ENCODE results near the gene NUCKS1. TPM values are rescaled to one million over a fixed set of nuclear protein-coding genes. Genes with fewer than 3 reads are reported as not detected.

The NUCKS1 gene
- total and polyA plus RNA-seq, 7 experiments from 2014 or later, result 12.5 to 164 (median 117) TPM

GRCh38 chr1:205783433-205783795 is 33.4 kb upstream of the NUCKS1 start:
- Mint-ChIP-seq H3K4me3 (no peak overlapping the region), H3K27me3 (no peaks in the 10 kb centered on the region), H3K27ac (no peak overlapping the region), H3K4me1 (peaks cover 6 to 16% (median 10%) of the 10 kb centered on the region in 7 donors), H3K36me3 (peaks cover 0 to 8% (median 0%) of the 10 kb centered on the region in 5 donors), H3K9me3 (no peaks in the 10 kb centered on the region)
- Histone ChIP-seq H3K4me3 (ENCODE audit: low read length) (no peak overlapping the region), H3K4me1 (ENCODE audit: control insufficient read depth in 2 of 2, insufficient read depth in 2 of 2, low read length in 2 of 2) (peaks cover 0 to 8% of the 10 kb centered on the region in 2 donors), H3K27ac (ENCODE audit: low read depth, low read length) (no peak overlapping the region), H3K36me3 (ENCODE audit: control insufficient read depth in 2 of 3, insufficient read depth in 3 of 3, low read length in 3 of 3) (no peaks in the 10 kb centered on the region), H3K27me3 (ENCODE audit: control insufficient read depth in 2 of 2, insufficient read depth in 2 of 2, low read length in 2 of 2) (no peaks in the 10 kb centered on the region), H3K9me3 (ENCODE audit: control insufficient read depth in 2 of 3, low read length in 3 of 3) (no peaks in the 10 kb centered on the region)
- CTCF ChIA-PET, result interaction anchor here (1.0 to 2.3 kb wide), 4 partner anchors 12 to 194 kb away, joined by 3 to 43 read pairs (median 8); no protein-coding TSS in a partner anchor
- intact Hi-C loops (cut with micrococcal nuclease), result loop anchor here in 1 of 2 donors (2.0 kb wide), 1 partner anchor 35 kb away; no protein-coding TSS in a partner anchor
- ATAC-seq (no peak), DNase-seq (no peak)
- POLR2A ChIA-PET, result interaction anchor here (1.4 to 1.5 kb wide), 2 partner anchors 125 to 152 kb away, joined by 5 to 8 read pairs; partner anchors contain the start of gene ELK4

DNA sequence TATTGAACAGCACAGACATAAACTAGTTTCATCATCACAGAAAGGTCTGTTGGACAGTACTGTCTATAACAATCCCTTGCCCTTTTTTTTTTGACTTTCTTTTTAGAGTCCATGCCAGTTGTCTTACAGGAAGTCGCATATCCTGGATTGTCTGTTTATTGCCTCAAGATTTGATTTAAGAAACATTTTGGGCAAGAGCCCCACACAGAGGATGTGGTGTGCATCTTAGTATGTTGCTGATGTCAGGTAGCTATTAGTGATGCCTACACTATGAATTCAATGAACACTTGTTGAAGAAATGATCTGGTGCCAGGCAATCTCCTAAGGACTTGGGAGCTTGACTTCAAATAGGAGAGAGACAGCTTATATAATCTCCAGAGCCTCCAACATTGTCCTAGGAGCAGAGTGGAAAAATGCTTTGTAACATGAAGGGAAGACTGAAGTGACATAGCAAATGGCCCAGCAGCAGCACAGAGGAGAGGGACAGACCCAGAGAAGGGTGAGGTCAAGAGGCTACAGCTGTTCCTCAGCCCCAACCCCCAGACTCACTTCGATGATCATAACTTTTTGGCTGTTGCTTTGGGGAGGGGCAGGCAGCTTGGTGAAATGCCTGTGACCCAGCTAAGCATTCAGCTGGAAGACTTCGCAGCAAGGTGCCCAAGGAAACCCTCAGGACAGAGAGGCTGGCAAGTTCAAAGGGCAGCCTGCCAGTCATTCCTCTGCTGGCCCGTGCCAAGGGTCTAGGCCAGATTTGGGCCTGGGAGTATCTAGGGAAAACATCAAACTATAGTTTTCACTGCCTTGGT is 32.8 kb upstream of the NUCKS1 start:
- Histone ChIP-seq H3K36me3 (ENCODE audit: control insufficient read depth in 2 of 3, insufficient read depth in 3 of 3, low read length in 3 of 3) (no peaks in the 10 kb centered on the region), H3K4me3 (ENCODE audit: low read length) (no peak overlapping the region), H3K27ac (ENCODE audit: low read depth, low read length) (no peak overlapping the region), H3K27me3 (ENCODE audit: control insufficient read depth in 2 of 2, insufficient read depth in 2 of 2, low read length in 2 of 2) (no peaks in the 10 kb centered on the region), H3K9me3 (ENCODE audit: control insufficient read depth in 2 of 3, low read length in 3 of 3) (no peaks in the 10 kb centered on the region), H3K4me1 (ENCODE audit: control insufficient read depth in 2 of 2, insufficient read depth in 2 of 2, low read length in 2 of 2) (peaks cover 0 to 8% of the 10 kb centered on the region in 2 donors)
- intact Hi-C loops (cut with micrococcal nuclease), result loop anchor here (1.0 to 2.0 kb wide), 3 partner anchors 34 to 124 kb away; no protein-coding TSS in a partner anchor
- H3K4me3 Mint-ChIP-seq, result no peak overlapping the region
- ChIA-PET POLR2A (interaction anchor here (1.2 to 2.0 kb wide), 5 partner anchors 10 to 151 kb away, joined by 3 to 11 read pairs (median 8); partner anchors contain the start of genes ELK4 and NUCKS1), CTCF (interaction anchor here (0.6 to 2.3 kb wide), 12 partner anchors 11 to 1384 kb away, joined by 3 to 43 read pairs (median 3); no protein-coding TSS in a partner anchor)
- H3K9me3 Mint-ChIP-seq, result no peaks in the 10 kb centered on the region
- DNase-seq (peak in 6 of 9 donors; percentile 26 to 57 (median 44)), ATAC-seq (peak; percentile 68)
- H3K36me3 Mint-ChIP-seq, result peaks cover 0 to 8% (median 0%) of the 10 kb centered on the region in 5 donors
- H3K27ac Mint-ChIP-seq, result peak overlapping the region in 8 of 9 donors; percentile 5 to 87 (median 52)
- H3K4me1 Mint-ChIP-seq, result peaks cover 10 to 20% (median 12%) of the 10 kb centered on the region in 7 donors
- H3K27me3 Mint-ChIP-seq, result no peaks in the 10 kb centered on the region

GRCh38 chr1:205780335-205780734 is 30.4 kb upstream of the NUCKS1 start:
- Mint-ChIP-seq H3K9me3 (no peaks in the 10 kb centered on the region), H3K4me3 (no peak overlapping the region), H3K4me1 (peaks cover 19 to 37% (median 24%) of the 10 kb centered on the region in 7 donors), H3K36me3 (peaks cover 0 to 6% (median 0%) of the 10 kb centered on the region in 5 donors), H3K27ac (no peak overlapping the region), H3K27me3 (peaks cover 0 to 2% (median 0%) of the 10 kb centered on the region in 5 donors)
- Histone ChIP-seq H3K4me1 (ENCODE audit: control insufficient read depth in 2 of 2, insufficient read depth in 2 of 2, low read length in 2 of 2) (peaks cover 10 to 12% of the 10 kb centered on the region in 2 donors), H3K36me3 (ENCODE audit: control insufficient read depth in 2 of 3, insufficient read depth in 3 of 3, low read length in 3 of 3) (no peaks in the 10 kb centered on the region), H3K27ac (ENCODE audit: low read depth, low read length) (no peak overlapping the region), H3K9me3 (ENCODE audit: control insufficient read depth in 2 of 3, low read length in 3 of 3) (no peaks in the 10 kb centered on the region), H3K4me3 (ENCODE audit: low read length) (no peak overlapping the region), H3K27me3 (ENCODE audit: control insufficient read depth in 2 of 2, insufficient read depth in 2 of 2, low read length in 2 of 2) (no peaks in the 10 kb centered on the region)
- DNase-seq (no peak), ATAC-seq (no peak)
- intact Hi-C loops (cut with micrococcal nuclease), result no loop called here
- CTCF ChIA-PET, result interaction anchor here (0.7 kb wide), 1 partner anchor 441 kb away, joined by 4 read pairs; no protein-coding TSS in a partner anchor
- POLR2A ChIA-PET, result interaction anchor here (0.6 kb wide), 1 partner anchor 27 kb away, joined by 3 read pairs; no protein-coding TSS in a partner anchor

DNA sequence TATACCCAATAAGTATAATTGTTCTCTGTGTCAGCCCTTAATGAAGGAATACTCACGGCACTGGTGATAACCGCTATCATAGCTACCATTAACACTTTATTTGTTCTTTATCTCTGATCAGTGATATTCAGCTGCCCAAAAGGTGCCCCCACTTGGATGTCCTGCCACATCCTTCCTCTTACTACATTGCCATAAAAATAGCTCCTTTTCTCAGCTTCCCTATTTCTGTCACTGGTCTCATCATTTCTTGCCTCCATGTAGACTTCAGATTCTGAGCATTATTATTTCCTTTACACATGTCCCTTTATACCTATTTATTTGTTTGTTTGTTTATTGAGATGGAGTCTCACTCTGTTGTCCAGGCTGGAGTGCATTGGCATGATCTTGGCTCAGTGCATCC is 28.0 kb upstream of the NUCKS1 start:
- H3K36me3 ChIP-seq (ENCODE audit: control insufficient read depth in 2 of 3, insufficient read depth in 3 of 3, low read length in 3 of 3), result peaks cover 0 to 6% (median 0%) of the 10 kb centered on the region in 3 experiments
- ChIA-PET CTCF (interaction anchor here (1.1 to 4.2 kb wide), 2 partner anchors 67 to 119 kb away, joined by 7 to 23 read pairs; no protein-coding TSS in a partner anchor), POLR2A (interaction anchor here (0.8 kb wide), 1 partner anchor 16 kb away, joined by 3 read pairs; no protein-coding TSS in a partner anchor)
- DNase-seq (no peak), ATAC-seq (no peak)
- Mint-ChIP-seq H3K9me3 (no peaks in the 10 kb centered on the region), H3K4me3 (no peak overlapping the region), H3K27ac (peak overlapping the region in 5 of 9 donors; percentile 0 to 92 (median 55)), H3K27me3 (peaks cover 0 to 2% (median 0%) of the 10 kb centered on the region in 5 donors), H3K36me3 (peaks cover 0 to 5% (median 0%) of the 10 kb centered on the region in 5 donors), H3K4me1 (peaks cover 26 to 50% (median 39%) of the 10 kb centered on the region in 7 donors)
- intact Hi-C loops (cut with micrococcal nuclease), result loop anchor here (5.0 to 10.0 kb wide), 2 partner anchors 34 to 653 kb away; partner anchors contain the start of genes RBBP5 (in 1 of the 2) and SLC41A1 (in 1 of the 2)
- H3K27me3 ChIP-seq (ENCODE audit: control insufficient read depth in 2 of 2, insufficient read depth in 2 of 2, low read length in 2 of 2), result no peaks in the 10 kb centered on the region
- no peaks in the 10 kb centered on the region for H3K9me3 ChIP-seq (ENCODE audit: control insufficient read depth in 2 of 3, low read length in 3 of 3)
- no peak overlapping the region for H3K4me3 ChIP-seq (ENCODE audit: low read length)
- H3K4me1 ChIP-seq (ENCODE audit: control insufficient read depth in 2 of 2, insufficient read depth in 2 of 2, low read length in 2 of 2), result peaks cover 10 to 11% of the 10 kb centered on the region in 2 donors
- H3K27ac ChIP-seq (ENCODE audit: low read depth, low read length), result no peak overlapping the region

DNA sequence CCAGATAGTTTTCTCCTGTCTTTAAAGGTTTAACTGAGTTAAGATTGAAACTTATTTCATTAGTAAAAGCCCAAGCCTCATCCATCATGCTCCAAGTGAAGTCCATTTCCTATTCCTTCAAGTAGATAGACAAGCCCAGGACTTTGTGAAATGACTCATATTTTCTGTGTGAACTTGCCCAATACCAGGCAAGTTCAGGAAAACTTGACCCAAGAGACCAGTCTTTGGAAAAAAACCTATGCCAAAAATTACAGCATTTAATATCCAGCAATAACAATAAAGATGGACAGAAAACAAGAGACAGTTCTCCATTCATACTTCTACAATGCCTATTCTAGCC is 25.7 kb upstream of the NUCKS1 start:
- no peaks in the 10 kb centered on the region for H3K27me3 ChIP-seq (ENCODE audit: control insufficient read depth in 2 of 2, insufficient read depth in 2 of 2, low read length in 2 of 2)
- POLR2A ChIA-PET, result interaction anchor here (0.5 to 6.9 kb wide), 11 partner anchors 26 to 183 kb away, joined by 3 to 85 read pairs (median 8); partner anchors contain the start of genes ELK4, NUCKS1, PM20D1 and SLC41A1
- H3K27me3 Mint-ChIP-seq, result peaks cover 0 to 2% (median 0%) of the 10 kb centered on the region in 5 donors
- peaks cover 17 to 23% of the 10 kb centered on the region in 2 donors for H3K4me1 ChIP-seq (ENCODE audit: control insufficient read depth in 2 of 2, insufficient read depth in 2 of 2, low read length in 2 of 2)
- DNase-seq (no peak), ATAC-seq (no peak)
- H3K36me3 Mint-ChIP-seq, result peaks cover 0 to 7% (median under 1%) of the 10 kb centered on the region in 5 donors
- H3K9me3 Mint-ChIP-seq, result peaks cover 0 to under 1% (median 0%) of the 10 kb centered on the region in 11 donors
- intact Hi-C loops (cut with micrococcal nuclease), result loop anchor here (1.0 to 10.0 kb wide), 10 partner anchors 25 to 651 kb away; partner anchors contain the start of genes NUCKS1 (in 2 of the 2), PM20D1 (in 2 of the 2), SLC41A1 (in 2 of the 2) and SLC45A3 (in 2 of the 2)
- H3K27ac Mint-ChIP-seq, result peak overlapping the region; percentile 96 to 100 (median 98)
- H3K9me3 ChIP-seq (ENCODE audit: control insufficient read depth in 2 of 3, low read length in 3 of 3), result no peaks in the 10 kb centered on the region
- CTCF ChIA-PET, result interaction anchor here (0.6 to 4.2 kb wide), 6 partner anchors 10 to 417 kb away, joined by 3 to 23 read pairs (median 4); partner anchors contain the start of gene NUCKS1
- peak overlapping the region; percentile 98 for H3K27ac ChIP-seq (ENCODE audit: low read depth, low read length)
- peak overlapping the region; percentile 88 to 100 (median 96) for H3K4me3 Mint-ChIP-seq
- H3K36me3 ChIP-seq (ENCODE audit: control insufficient read depth in 2 of 3, insufficient read depth in 3 of 3, low read length in 3 of 3), result peaks cover 0 to 7% (median under 1%) of the 10 kb centered on the region in 3 experiments
- peaks cover 33 to 62% (median 54%) of the 10 kb centered on the region in 7 donors for H3K4me1 Mint-ChIP-seq
- H3K4me3 ChIP-seq (ENCODE audit: low read length), result peak overlapping the region; percentile 81
